ENCODE data around the gene DHODH.
"Not testable (repeated sequence)": the region's sequence is repeated elsewhere in the genome, so short reads cannot be mapped to it uniquely, and the experiment has no call there.

The DHODH gene

DNA sequence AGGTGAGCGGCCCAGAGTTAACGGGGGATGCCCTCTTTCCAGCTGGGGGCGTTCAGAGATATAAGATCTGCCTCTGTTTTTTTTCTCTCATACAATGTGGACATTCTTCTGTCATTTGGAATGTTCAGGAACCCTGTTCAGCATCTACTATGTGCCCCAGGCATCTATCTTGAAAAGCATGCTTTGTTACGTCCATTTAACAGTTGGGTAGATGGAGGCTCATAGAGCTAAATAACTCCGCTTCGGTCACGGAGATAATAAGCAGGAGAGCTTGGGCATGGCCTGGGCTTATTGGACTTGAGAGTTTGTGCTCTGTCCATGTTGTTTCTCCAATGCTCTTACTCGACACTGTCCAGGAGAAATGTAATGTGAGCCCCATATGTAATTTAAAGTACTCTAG lies 6.1 kb downstream of the DHODH start:
- DNase-seq: no peak

DNA sequence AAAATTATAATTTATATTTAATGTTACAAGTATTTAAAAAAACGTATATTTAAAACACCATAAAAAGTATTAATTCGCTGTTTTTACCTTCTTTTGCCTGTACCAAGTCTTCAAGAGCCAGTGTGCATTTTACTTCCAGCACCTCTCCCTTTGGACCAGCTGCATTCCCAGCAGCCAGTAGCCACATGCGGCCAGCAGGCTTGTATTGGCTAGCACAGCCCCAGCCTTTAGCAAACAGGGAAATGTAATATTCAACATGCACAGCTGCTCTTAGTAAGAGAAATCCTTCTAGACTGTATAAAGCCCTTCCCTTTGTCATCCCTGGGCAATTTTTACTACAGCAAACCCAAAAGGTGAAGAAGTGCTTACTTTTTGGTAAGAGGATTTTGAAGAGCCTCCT lies 6.6 kb downstream of the DHODH start:
- DNase-seq: no peak

DNA sequence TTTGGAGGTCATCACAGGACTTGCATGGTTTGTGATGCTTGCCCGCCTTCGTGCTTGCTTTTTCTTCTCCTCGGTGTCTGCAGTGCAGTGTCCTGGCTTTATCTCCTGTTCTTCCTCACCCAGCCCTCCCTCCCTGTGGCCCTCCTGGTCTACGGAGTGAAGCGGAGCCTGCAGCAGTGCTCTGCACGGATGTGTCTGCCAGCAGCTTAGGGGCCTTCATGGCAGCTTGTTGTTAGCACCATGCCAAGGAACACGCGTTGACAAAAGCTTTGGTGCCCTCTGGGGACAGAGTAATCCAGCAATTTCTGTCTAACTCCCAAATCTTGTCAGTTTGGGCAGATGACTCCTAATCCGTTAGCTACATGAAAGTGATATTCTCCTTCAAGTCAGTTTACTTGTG lies 9.9 kb downstream of the DHODH start:
- DNase-seq: no peak

DNA sequence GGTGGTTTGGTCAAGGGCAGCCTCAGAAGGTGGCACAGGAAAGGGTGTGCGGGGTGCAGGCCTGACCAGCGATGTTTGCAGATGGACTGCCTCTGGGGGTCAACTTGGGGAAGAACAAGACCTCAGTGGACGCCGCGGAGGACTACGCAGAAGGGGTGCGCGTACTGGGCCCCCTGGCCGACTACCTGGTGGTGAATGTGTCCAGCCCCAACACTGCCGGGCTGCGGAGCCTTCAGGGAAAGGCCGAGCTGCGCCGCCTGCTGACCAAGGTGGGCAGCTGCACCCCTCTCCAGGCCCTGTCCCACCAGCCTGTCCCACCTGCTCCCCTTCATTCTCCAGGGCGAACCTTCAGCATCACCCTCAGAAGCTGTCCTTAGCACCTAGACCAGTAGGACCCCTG lies 12.5 kb downstream of the DHODH start:
- DNase-seq: no peak

DNA sequence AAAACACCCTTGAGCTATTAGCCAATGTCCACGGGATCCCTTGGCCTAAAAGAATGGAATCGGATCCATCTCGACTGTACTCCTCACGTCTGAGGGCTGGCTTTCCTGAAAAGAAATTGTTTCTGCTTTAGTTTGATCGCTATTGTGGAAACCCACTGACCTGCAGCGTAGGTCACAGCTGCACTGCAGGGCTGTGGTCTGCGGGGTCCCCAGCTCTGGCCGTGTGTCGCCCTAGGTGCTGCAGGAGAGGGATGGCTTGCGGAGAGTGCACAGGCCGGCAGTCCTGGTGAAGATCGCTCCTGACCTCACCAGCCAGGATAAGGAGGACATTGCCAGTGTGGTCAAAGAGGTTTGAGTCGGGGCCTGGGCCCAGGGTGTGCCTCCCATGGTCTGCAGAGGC lies 13.6 kb downstream of the DHODH start:
- no peak for DNase-seq

DNA sequence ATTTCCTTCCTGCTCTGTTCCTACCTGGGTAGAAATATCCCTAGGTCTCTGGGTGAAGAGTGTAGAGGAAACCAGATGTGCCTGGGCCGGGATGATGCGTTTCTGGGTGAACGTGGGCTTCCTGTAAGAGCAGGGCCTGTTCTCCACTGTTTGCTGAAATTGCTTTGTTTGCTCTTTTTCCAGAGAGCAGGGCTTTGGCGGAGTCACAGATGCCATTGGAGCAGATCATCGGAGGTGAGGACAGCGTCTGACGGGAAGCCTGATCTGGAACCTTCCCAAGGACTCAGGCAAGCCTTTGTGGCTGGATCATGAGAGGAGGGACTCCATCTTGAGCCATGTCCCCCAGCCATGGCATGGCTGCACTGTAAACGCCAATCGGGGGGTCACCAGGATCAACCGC lies 15.4 kb downstream of the DHODH start:
- DNase-seq: no peak

DNA sequence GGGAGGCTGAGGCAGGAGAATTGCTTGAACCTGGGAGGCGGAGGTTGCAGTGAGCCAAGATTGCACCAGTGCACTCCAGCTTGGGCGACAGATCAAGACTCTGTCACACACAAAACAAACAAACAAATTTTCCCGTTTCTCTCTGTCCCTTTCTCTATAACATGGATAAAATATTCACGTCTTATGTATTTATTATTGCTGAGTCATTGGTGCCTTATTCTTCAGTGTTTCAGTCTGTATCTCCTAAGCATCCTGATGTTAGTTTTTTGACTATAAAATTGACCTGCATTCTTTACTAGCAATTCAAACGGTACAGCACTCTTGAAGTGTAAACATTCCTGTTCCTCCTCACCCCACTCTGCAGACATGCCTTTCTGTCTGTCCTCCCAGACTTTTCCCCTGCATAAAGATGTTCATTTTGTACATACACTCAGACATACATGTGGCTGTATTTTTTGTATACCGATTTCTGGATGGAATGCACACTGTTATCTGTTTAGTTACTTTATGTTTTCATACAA lies 16.4 kb downstream of the DHODH start:
- no peak for DNase-seq

DNA sequence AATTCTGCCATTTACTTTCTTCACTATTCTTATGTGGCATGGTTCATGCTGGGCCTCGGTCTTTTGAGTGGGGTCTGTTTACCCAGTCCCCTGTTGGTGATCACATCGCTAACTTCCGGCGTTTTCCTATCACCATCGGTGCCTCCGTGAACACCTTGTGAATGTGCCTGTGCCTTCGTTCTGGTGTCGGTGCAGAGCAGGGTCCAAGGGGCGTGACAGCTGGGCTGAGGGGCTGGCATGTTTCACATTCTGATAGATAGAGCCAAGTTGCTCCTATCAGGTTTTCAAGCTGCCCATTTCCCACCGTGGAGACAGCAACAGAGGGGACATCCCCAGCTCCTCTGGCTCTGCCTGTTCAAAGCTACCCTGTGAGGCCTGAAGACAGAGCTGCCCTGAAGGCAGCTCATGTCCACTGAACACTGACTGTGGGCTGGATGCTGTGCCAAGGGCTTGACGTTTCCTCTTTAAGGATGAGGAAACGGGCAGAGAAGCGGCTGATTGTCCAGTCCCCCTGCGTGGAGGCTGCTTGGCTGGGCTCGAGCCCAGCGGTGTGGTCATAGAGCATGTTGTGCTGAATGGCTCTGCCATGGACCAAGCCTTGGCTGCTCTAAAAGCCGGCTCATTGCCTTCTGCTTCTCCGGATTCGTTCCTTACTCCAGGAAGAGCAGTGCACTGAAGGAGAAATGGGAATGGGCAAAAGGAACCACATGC lies 17.0 kb downstream of the DHODH start:
- no peak for DNase-seq

DNA sequence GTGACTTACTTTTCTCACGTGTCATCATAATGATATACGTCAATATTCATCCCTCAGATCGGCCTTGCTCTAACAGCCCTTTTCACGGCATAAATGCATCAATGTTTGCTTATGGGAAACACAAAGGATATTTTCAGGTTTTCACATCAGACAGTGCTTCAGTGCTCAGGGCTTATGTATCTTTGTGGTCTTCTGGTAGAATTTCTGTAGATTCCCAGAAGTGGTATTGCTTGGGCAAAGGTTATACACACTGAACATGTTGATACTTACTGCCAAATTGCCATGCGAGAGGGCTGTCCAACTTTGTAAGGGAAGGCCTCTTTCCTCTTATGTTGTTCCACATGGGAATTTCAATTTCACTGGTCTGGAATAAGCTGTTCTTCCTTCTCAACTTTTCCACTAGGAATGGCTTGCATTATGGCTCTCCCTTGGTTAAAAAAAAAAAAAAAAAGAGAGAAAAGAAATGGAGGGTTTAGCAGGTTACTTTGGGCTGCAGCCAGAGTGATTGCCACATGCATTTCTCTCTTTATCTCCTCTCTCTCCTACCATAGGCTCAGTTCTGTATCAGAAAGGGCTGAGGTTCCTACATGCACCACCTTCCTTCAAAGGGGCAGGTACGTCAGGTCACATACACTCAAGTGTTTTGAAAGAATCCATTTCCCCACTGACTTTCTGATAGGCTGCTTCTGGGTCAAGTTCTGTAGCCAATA lies 19.3 kb downstream of the DHODH start:
- no peak for DNase-seq

DNA sequence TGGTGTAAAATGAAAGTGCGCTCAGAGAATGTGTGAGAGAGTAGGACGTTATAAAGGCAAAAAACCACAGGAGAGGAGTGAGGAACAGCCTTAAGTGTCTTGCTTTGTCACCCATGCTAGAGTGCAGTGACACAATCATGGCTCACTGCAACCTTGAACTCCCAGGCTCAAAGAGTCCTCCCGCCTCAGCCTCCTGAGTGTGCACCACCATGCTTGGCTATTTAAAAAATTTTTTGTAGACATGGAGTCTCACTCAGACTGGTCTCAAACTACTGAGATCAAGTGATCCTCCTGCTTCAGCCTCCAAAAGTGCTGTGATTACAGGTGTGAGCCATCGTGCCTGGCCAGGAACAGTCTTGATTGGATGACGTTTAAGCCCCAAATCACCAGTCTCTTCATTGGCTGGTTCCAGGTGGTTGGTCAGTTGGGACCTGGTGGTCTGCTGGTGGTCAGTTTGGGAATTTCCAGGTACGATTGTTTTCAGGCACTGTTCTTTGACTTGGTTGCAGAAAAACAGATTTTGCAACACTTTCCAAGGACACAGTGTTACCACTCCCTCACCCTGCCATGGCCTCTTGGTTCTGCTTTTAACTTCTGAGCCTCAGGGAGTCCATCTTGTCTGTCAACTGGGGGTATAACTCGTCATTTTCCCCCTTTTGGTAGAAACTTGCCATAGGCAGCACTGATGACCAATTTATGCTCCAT lies 21.2 kb downstream of the DHODH start:
- DNase-seq: no peak

DNA sequence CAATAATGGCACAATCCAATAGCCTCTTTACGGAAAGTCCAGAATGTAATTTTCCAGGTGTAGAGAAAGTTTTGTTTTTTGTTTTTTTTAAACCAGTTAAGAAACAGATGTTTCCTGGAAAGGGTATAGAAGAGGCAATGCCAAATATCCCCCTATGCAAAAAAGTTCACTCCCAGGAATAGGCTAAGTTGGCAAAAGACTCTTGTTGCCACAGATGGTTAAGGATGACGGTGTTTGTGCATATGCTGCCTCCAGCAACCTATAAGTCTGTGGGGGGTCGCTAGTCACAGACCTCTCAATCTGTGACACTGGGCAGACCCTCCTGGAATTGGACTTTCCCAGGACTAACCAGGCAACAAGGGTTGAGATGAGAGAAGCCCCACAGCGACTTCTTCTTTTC lies 24.9 kb downstream of the DHODH start:
- DNase-seq: no peak

DNA sequence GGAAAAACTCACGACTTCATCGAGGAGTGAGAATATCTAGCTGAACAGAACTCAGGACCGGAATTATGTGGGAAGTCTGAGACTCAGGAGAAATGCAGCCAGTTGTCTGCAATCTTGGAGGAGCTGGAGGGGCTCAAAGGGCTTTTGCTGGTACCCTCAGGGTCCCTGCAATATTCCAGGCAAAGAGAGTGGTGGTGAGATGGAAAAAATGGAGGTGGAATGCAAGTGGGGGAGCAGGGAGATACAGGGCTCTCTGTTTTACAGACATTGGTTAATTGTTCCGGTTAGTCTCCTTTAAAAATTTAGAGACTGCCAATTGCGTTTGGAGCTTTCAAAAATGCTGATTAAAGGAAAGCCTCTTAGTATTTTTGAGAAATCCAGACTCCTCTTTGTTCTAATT lies 27.6 kb downstream of the DHODH start:
- no peak for DNase-seq

DNA sequence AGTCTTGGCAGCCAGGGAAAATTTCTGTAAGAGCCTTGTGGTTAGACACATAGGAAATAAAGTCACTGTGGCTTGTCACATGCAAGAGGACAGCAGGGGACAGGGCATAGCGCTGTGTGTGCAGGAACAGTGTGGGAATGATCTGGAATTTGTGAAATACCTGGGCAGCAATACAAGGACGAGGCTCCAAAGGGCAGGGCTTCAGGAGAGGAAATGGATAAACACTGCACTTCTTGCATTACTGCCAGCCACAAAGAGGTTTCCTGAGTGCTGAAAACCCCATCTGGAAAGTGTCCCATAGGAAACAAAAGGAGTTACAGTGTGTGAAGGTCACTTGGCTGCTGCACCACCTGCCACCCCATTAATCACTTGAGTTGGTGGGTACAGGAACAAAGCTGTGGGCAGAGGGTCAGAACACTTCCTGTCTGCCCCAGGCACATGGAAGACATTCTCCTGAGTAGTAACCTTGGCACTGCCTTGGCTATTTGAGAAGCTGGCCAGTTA lies 33.7 kb downstream of the DHODH start:
- no peak for DNase-seq

DNA sequence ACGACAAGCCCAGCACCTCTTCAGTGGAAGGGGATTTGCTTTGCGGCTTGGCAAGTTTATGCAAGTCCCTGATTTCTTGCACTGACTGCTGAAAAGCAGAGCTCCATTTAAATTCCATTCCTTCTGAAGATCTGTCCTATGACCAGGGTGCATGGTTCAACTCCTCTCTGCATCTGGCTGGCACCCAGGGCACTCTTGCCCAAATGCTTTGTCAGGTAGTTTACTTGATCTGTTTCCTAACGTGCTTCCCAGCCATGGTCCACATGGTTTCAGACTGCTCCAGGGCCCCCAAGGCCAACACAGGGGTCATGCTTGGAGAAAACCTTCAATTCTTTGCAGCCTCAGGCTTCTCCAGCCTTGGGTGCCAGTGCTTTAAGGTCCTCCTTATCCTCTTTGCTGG lies 34.5 kb downstream of the DHODH start:
- DNase-seq: no peak

DNA sequence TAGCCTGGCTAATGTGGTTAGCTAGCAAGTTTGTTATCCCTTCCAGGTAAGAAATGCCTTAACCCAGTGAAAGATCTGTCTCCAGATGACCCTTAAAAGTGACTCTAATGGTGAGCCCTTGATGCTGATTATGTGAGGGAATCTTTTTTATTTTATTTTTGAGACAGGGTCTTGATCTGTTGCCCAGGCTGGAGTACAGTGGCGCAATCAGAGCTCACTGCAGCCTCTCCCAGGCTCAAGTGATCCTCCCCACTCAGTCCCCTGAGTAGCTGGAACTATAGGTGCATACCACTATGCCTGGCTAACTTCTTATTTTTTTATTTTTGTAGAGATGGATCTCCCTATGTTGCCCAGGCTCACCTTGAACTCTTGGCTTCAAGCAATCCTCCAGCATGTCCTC lies 35.0 kb downstream of the DHODH start:
- no peak for DNase-seq

DNA sequence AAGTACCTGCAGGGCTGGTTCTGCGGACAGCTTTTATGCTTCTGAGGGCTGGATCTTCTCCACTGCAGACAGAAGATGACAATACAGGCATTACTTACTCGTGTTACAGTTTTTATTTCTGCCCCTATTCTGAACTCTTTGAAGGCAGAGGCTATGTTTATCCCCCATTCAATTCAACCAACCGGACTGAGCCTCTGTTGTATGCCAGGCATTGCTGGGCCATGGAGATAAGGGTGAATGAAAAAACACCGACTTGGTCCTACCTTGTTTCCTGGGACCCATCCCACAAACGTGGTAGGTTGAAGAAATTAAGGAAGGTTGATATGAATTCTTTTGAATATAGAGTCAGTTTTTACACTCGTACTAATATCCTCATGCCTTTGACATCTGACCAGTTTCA lies 35.8 kb downstream of the DHODH start:
- no peak for DNase-seq

DNA sequence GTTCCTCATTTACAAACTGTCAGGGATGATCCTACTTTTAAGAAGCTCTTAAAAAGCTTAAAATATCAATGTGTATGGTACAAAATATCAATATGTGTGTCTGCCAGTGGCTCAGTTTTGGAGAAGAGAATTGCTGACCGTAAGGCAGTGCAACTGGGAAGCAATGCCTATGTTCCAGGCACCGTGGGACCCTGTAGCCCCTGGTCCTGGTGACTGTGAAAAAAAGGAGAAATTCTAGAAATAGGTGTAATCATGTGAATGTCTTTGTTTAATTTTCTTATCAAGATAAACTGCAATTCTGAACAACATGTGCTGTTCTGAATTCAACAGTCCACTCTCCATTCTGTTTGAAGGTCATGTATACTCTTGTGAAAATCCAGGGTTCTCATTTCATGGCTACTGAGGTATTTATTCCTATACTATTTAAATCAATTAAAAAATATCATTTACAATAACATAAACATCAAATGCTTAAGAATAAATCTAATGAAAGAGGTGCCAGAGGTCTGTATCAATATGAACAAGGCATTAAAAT lies 36.3 kb downstream of the DHODH start:
- DNase-seq: no peak

DNA sequence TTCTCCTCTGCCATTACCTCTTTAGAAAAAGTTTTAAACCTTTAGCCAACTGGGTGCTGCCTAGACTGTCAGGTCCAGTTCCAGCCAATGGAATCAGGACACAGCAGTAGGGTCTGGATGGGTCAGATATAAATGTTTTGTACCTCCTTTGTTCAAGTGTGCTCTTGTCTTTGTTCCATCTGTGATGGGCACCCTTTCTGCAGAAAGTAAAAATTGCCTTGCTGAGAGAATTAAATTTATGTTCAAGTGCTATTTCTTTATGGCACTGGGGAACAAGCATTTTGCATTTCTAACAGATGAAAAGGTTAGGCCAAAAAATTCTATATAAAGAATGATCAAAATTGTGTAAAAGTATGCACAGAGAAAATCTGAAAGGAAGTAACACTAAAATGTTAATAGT lies 40.6 kb downstream of the DHODH start:
- DNase-seq: no peak

DNA sequence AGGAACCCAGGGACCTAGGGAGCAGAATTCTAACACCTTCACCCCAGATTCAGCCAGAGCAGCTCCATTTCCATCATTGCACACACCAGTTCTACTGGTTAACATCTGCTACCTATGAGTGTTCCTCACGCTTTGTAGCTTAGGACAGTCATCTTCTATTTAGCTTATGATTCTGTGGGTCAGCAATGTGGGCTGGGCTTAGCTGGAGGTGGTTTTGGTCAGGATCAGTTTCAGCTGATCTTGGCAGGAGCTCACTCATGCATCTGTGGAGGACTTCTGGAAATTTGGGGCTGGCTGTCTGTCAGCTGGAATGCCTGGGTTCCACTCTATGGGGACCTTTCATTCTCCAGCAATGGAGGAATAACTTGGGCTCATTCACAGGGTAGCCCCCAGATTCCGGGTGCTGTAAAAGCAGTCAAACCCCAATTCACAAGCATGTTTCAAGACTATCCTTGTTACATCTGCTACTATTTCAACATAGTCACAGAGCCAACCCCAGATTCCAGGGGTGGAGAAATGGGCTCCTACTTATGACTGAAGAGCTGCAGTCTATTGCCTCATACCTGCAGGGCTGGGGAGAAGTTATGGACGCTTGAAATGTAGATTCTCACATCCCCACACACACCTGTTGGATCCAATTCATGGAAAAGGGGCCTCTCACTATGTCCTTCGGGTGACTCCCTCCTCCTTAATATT lies 42.4 kb downstream of the DHODH start:
- DNase-seq: no peak

DNA sequence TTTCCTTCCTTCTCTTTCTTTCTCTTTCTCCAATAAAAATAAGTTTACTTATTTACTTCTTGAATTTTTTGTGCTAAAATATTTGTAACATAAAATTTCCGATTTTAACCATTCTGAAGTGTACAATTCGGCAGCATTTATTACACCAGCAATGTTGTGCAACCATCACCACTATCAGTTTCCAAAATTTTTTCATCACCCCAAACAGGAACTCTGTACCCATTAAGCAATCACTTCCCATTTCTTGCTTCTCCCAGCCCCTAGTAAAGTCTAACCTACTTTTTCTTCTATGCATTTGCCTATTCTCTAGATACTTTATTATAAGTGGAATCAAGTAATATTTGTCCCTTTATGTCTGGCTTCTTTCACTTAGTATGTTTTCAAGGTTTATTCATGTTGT lies 43.3 kb downstream of the DHODH start:
- DNase-seq: no peak

DNA sequence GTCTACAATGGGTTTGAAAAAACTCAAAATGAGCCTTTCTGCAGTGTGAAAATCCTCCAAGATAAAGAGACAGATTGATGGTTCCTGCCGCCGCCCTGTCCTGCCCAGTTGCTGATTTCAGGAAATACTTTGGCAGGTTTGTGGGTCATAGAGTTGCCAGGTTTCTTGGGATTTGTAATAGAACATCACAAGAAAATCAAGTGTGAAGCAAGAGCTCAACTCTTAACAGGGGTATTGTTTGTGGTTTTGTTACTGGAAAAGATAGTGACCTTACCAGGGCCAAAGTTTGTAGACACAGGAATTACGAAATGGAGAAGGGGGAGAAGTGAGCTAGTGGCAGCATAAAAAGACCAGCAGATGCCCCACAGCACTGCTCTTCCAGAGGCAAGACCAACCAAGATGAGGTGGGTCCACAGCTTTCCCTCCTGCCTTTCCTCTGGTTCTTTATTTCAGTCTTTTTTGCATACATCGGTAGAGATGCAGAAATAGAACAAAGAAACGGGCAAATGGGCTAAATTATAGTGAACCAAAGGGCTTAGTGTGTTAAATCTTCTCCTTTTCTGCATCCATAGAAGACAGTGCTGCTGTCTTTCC lies 45.8 kb downstream of the DHODH start, which contains the start of gene HP:
Gene HP (plus strand): TSS at position 252 of the 594 bp plus-strand sequence. CDS start 148 bp downstream, at position 400.
- not testable (repeated sequence) for DNase-seq

DNA sequence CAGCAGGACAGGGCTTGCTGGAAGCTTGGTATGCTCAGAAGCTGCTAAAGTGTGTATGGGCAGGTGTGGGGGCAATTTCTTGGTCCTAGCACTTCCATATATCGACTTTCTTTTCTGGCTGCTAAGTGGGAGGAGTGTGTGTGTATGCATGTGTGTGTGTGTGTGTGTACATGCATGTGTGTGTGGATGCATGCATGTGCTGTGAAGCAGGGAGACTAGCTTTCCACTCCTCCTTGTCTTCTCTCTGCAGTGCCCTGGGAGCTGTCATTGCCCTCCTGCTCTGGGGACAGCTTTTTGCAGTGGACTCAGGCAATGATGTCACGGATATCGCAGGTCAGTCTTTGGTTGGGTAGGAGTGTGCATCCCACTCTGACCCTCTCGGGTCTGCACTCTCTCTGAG lies 47.4 kb downstream of the DHODH start:
- DNase-seq: no peak
